ENCODE data around the gene GMCL2.

- TF ChIP-seq POLR2A (IDR thresholded peaks at IDR 0.05), result no peak
- no peak for TF ChIP-seq CTCF (IDR thresholded peaks at IDR 0.05)
Measured at GRCh38 chr5:178149199-178149932, 37.8 kb downstream of the GMCL2 start.

Measured in sigmoid colon (tissue), 3 donors.